ENCODE results near the gene NOP14.
A peak's percentile ranks its signal among the peaks of the same experiment; 100 is the strongest.
"Not testable (repeated sequence)": the region's sequence is repeated elsewhere in the genome, so short reads cannot be mapped to it uniquely, and the experiment has no call there.

The NOP14 gene

DNA sequence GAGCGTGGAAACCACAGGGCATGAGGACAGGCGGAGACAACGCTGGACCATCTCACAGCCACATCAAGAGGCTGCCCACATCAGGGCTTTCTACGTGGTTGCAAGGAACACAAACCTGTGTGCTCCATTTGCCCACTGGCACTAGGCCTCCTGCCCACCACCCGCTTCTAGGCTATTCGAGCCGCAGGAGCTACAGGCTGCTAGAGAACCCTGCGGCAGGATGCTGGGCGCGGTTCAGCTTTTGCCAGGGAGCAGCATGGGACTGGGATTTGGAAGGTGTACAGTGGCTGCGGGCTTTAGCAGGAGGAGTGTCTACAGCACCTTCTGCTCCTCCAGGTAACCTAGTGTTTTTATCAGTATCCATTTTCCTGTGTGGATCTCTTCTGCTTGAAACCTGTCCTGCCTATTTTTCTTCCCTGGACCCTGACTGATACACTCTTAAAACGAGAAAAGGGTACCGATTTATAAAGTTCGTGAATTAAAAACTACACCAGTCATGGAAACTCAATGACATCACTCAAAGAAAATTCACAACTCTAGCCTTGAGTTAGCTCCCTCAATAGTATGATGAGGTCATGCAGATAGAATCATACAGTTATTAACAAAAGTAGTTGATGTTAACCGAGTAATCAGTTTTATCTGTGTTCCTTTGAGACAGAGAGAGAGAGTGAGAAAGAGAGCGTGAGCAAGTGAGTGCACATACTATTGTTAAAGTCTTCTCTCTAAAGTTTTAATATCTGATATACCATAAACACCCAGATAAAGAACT, 12.8 kb downstream of the NOP14 start:
- TF ChIP-seq, protein P1, sequence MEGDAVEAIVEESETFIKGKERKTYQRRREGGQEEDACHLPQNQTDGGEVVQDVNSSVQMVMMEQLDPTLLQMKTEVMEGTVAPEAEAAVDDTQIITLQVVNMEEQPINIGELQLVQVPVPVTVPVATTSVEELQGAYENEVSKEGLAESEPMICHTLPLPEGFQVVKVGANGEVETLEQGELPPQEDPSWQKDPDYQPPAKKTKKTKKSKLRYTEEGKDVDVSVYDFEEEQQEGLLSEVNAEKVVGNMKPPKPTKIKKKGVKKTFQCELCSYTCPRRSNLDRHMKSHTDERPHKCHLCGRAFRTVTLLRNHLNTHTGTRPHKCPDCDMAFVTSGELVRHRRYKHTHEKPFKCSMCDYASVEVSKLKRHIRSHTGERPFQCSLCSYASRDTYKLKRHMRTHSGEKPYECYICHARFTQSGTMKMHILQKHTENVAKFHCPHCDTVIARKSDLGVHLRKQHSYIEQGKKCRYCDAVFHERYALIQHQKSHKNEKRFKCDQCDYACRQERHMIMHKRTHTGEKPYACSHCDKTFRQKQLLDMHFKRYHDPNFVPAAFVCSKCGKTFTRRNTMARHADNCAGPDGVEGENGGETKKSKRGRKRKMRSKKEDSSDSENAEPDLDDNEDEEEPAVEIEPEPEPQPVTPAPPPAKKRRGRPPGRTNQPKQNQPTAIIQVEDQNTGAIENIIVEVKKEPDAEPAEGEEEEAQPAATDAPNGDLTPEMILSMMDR (IDR thresholded peaks at IDR 0.05): no peak
- H3K4me3 Mint-ChIP-seq: no peak overlapping the region
- peak overlapping the region; percentile 43 for H3K27ac Mint-ChIP-seq
- no peaks in the 10 kb centered on the region for H3K4me1 Mint-ChIP-seq
- H3K9me3 Mint-ChIP-seq: no peaks in the 10 kb centered on the region
- no peaks in the 10 kb centered on the region for H3K27me3 Mint-ChIP-seq (ENCODE audit: low read depth, poor library complexity)
- H3K36me3 Mint-ChIP-seq (ENCODE audit: low read depth): peaks cover 79% of the 10 kb centered on the region
- no peak for DNase-seq

DNA sequence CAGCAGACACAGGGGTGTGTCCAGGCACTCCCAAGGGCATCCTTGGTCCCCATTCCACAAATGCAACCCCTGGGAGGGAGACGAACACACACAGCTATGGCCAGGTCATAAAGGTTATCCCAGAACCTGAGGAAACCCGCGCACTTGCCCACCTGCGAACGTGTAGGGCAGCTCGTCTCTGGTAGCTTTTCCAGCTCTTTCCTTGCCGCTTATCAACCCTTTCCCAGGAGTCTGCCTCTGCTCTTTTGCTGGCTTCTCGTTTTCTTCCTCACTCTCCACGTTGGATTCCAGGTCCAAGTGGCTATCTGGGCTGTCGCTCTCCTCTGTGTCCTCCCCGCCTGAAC, 13.5 kb downstream of the NOP14 start:
- H3K4me3 Mint-ChIP-seq: no peak overlapping the region
- DNase-seq: no peak
- H3K4me1 Mint-ChIP-seq: no peaks in the 10 kb centered on the region
- peaks cover 80% of the 10 kb centered on the region for H3K36me3 Mint-ChIP-seq (ENCODE audit: low read depth)
- no peaks in the 10 kb centered on the region for H3K27me3 Mint-ChIP-seq (ENCODE audit: low read depth, poor library complexity)
- no peak overlapping the region for H3K27ac Mint-ChIP-seq
- TF ChIP-seq, protein P1 (IDR thresholded peaks at IDR 0.05): no peak
- H3K9me3 Mint-ChIP-seq: no peaks in the 10 kb centered on the region

DNA sequence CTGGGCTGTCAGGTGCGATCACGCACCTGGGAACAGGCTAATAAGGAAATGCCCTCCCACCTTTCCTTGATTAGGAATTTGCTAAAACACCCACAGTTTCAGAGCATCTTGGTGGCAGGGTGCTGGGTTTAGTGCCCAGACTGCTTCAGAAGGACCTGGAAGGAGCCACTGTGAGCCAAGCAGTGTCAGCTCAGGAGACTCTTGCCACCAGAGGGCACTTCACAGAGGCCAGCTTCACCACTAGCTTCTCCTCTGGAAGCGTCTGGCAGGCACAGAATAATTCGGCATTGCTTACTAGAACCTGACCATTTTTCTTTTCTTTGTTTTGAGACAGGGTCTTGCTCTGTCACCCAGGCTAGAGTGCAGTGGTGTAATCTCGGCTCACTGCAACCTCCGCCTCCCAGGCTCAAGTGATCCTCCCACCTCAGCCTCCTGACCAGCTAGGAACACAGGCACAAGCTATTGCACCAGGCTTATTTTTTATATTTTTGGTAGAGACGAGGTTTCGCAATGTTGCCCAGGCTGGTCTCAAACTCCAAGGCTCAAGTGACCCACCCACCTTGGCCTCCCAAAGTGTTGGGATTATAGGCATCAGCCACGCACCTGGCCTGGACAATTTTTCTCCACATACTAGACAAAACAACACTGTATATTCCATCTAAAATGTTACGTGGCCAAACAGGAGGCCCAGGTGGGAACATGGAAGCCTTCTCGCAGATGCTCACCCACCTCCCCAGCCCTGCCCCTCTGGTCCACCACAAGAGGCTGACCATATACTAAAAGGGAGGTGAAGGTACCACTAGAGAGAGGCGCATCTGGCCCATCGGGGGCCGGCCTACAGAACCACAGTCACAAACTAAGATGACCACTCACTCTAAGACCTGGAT, 14.1 kb downstream of the NOP14 start:
- H3K27me3 Mint-ChIP-seq (ENCODE audit: low read depth, poor library complexity): no peaks in the 10 kb centered on the region
- no peak for DNase-seq
- H3K4me1 Mint-ChIP-seq: no peaks in the 10 kb centered on the region
- H3K36me3 Mint-ChIP-seq (ENCODE audit: low read depth): peaks cover 75% of the 10 kb centered on the region
- no peak overlapping the region for H3K4me3 Mint-ChIP-seq
- no peaks in the 10 kb centered on the region for H3K9me3 Mint-ChIP-seq
- no peak overlapping the region for H3K27ac Mint-ChIP-seq
- TF ChIP-seq, protein P1 (IDR thresholded peaks at IDR 0.05): peak; percentile 10

DNA sequence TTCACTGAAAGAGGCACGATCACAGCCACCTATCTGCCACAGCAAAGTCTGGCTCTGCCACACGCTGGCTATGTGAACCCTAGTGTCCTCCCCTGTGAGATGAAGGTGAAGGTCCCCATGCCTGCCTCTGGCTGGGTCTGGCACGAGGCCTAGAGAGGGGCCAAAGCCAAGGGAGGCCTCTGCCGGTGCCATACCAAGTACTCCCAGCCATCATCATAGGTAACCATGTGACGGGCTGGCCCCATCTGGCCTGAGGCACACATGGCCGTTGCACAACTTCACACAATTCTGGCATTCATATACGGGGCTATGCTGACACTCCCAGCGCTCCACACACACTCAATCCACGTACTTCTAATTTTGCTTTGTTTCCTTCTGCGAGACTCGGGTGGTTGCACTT, 15.3 kb downstream of the NOP14 start:
- TF ChIP-seq, protein P1 (IDR thresholded peaks at IDR 0.05): no peak
- H3K4me3 Mint-ChIP-seq: no peak overlapping the region
- no peak for DNase-seq
- H3K27ac Mint-ChIP-seq: peak overlapping the region; percentile 35
- H3K4me1 Mint-ChIP-seq: no peaks in the 10 kb centered on the region
- peaks cover 73% of the 10 kb centered on the region for H3K36me3 Mint-ChIP-seq (ENCODE audit: low read depth)
- H3K27me3 Mint-ChIP-seq (ENCODE audit: low read depth, poor library complexity): no peaks in the 10 kb centered on the region
- H3K9me3 Mint-ChIP-seq: no peaks in the 10 kb centered on the region

DNA sequence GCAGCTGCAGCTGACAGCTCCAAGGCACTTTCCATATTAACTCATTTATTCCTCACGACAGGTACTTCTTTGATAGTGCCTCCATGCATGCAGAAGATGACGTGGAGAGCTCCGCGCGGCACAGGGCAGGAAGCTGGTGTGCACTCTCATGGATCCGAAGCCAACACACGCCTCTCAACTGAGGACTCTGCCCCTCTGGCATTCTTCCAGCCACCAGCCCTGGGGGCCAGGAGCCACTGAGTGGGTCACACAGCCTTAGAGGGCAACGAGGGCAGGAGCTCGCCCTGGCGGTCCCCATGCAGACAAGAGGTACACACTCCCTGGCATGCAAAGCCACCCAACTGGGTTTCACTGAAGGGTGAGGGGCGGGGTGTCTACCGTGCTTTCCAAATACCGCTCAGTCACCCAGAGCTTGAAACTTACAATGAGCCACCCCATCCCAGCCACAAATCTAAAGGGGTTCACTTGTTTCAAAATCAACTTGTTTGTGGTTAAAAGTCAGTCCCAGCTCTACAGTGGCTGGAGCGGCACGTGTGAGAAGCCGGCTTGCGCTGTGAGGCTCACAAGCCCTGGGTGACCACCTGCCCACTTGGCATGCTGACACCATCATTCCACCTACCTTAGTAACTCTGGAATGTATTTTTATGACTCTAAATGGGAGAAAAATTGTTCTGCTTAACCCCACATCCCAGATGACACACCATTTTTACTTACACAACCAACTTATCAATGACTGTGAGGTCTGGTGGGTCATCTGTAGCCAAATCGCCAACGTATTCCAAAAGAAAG, 16.2 kb downstream of the NOP14 start:
- Mint-ChIP-seq H3K4me1 (no peaks in the 10 kb centered on the region), H3K36me3 (ENCODE audit: low read depth) (peaks cover 64% of the 10 kb centered on the region), H3K9me3 (no peaks in the 10 kb centered on the region), H3K27me3 (ENCODE audit: low read depth, poor library complexity) (no peaks in the 10 kb centered on the region), H3K4me3 (no peak overlapping the region), H3K27ac (no peak overlapping the region)
- TF ChIP-seq, protein P1 (IDR thresholded peaks at IDR 0.05): no peak
- DNase-seq: no peak

DNA sequence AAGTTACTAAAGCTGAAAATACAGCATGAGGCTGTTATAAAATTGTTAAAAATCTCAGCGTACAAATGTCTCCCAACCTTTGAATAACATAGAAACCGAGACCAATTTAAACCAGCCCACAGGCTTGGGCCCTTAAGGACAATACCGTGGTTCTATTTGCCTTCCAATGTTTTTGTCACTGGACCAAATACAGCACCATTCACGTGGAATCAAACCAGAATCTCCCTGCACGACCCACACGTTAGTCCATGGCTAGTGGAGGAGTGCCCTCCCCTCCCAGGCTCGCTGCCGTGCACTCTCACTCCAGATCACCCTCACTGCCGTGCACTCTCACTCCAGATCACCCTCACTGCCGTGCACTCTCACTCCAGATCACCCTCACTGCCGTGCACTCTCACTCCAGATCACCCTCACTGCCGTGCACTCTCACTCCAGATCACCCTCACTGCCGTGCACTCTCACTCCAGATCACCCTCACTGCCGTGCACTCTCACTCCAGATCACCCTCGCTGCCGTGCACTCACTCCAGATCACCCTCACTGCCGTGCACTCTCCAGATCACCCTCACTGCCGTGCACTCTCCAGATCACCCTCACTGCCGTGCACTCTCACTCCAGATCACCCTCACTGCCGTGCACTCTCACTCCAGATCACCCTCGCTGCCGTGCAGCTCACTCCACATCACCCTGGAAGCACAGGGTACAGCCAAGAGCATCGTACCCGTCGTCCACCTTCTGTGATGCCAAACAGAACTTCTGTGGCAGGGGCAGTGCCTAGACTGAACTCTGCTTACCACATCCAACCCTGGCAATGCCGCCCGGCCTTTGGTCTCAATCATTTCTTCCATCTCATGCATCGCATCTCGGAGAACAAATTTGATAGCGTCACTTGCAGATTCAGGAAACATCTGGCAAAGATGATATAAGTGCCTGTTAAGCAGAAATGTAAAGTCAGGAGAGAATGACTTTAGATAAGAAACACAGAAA, 17.3 kb downstream of the NOP14 start:
- not testable (repeated sequence) for H3K27ac Mint-ChIP-seq; H3K9me3 Mint-ChIP-seq; H3K27me3 Mint-ChIP-seq (ENCODE audit: low read depth, poor library complexity); DNase-seq; H3K4me1 Mint-ChIP-seq; H3K4me3 Mint-ChIP-seq
- peaks cover 56% of the 10 kb centered on the region for H3K36me3 Mint-ChIP-seq (ENCODE audit: low read depth)
